Measurements from ENCODE around the gene PHTF2. TPM values are rescaled to one million over a fixed set of nuclear protein-coding genes. Genes with fewer than 3 reads are reported as not detected.

The PHTF2 gene
- total and polyA plus RNA-seq, 2 donors (not counting 3 experiments of a cell fraction or from before 2014, with no cell fraction given) = 13.3 to 21.4 TPM

DNA sequence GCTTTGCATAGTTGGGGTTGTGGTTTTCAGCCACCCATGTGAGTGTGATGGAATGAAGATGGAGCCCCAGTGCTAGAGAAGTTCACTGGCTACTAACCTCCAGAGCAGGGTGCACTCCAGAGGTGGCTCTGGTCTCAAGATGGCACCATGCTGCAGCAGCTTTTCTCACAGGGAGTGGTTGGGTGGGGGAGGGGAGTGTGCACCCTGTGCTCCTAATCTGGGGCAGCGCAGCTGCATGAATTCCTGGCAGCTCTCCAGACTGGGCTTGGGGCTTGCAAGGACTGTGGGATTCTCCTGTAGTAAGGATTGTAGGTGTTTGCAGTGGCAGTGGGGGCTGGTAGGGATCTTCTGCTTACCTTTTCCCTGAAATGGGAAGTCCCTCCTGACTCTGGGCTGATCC lies 23.7 kb downstream of the PHTF2 start:
- CTCF ChIA-PET = no interaction called here
- Histone ChIP-seq H3K36me3 (ENCODE audit: control insufficient read depth in 2 of 2, extremely low read depth in 1 of 2, insufficient read depth in 2 of 2, low read length in 2 of 2) (no peaks in the 10 kb centered on the region), H3K9me3 (replicated peaks; ENCODE audit: control insufficient read depth, insufficient read depth, low read length) (peaks cover 2% of the 10 kb centered on the region), H3K27me3 (ENCODE audit: control insufficient read depth in 2 of 2, insufficient read depth in 2 of 2, low read length in 2 of 2) (no peaks in the 10 kb centered on the region), H2AFZ (ENCODE audit: low read depth, low read length) (no peak overlapping the region), H3K9ac (replicated peaks; ENCODE audit: extremely low read depth, insufficient read depth, low read length) (no peak overlapping the region), H3K4me2 (ENCODE audit: insufficient read depth, low read length) (no peak overlapping the region), H4K20me1 (replicated peaks; ENCODE audit: control insufficient read depth, extremely low read depth, insufficient read depth, low read length) (no peaks in the 10 kb centered on the region), H3K27ac (ENCODE audit: insufficient read depth, low read depth, low read length) (no peak overlapping the region), H3K9me1 (replicated peaks; ENCODE audit: control insufficient read depth, extremely low read depth, insufficient read depth, low read length) (no peaks in the 10 kb centered on the region), H3K79me2 (ENCODE audit: control insufficient read depth, insufficient read depth, low read length) (peaks cover 15% of the 10 kb centered on the region), H3K4me3 (replicated peaks in 1 of 3; ENCODE audit: insufficient read depth in 1 of 3, low read depth in 1 of 3, low read length in 3 of 3) (no peak overlapping the region), H3K4me1 (ENCODE audit: control insufficient read depth, extremely low read depth, insufficient read depth, low read length) (no peaks in the 10 kb centered on the region)
- POLR2A ChIA-PET = no interaction called here
- intact Hi-C loops (cut with micrococcal nuclease) = no loop called here
- dilution Hi-C loops (cut with MboI; ENCODE audit: extremely low pct_ligation_motif_present, low sequenced_read_pairs) = no loop called here
- FAIRE-seq = no peak
- no peak for DNase-seq (ENCODE audit: low read depth, low spot score)
- BruUV-seq (replicated peaks) = no TSS peak
- no peak for TF ChIP-seq FOS (IDR thresholded peaks at IDR 0.05; ENCODE audit: borderline replicate concordance, insufficient read depth, low read length)
- TF ChIP-seq, protein P1, sequence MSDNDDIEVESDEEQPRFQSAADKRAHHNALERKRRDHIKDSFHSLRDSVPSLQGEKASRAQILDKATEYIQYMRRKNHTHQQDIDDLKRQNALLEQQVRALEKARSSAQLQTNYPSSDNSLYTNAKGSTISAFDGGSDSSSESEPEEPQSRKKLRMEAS (IDR thresholded peaks at IDR 0.05; ENCODE audit: insufficient read depth, insufficient read length) = no peak
- TF ChIP-seq CTCF (IDR thresholded peaks at IDR 0.05; ENCODE audit: extremely low read depth in 1 of 2, insufficient read depth in 1 of 2, low read depth in 1 of 2, low read length in 2 of 2) = no peak

GRCh38 chr7:77823787-77824186 lies 25.2 kb downstream of the PHTF2 start:
- H3K27ac ChIP-seq (ENCODE audit: insufficient read depth, low read depth, low read length) = no peak overlapping the region
- TF ChIP-seq GATA2 (IDR thresholded peaks at IDR 0.05; ENCODE audit: insufficient read depth, insufficient read length, low read depth, low read length) = no peak
- POLR2A ChIA-PET = no interaction called here
- H3K4me3 ChIP-seq (replicated peaks in 1 of 3; ENCODE audit: insufficient read depth in 1 of 3, low read depth in 1 of 3, low read length in 3 of 3) = no peak overlapping the region
- intact Hi-C loops (cut with micrococcal nuclease) (no loop called here), dilution Hi-C loops (cut with MboI; ENCODE audit: extremely low pct_ligation_motif_present, low sequenced_read_pairs) (no loop called here)
- no peaks in the 10 kb centered on the region for H3K9me1 ChIP-seq (replicated peaks; ENCODE audit: control insufficient read depth, extremely low read depth, insufficient read depth, low read length)
- CTCF ChIA-PET = interaction anchor here (0.7 to 0.9 kb wide), 2 partner anchors 11 to 68 kb away, joined by 3 to 4 read pairs; no protein-coding TSS in a partner anchor
- H3K4me1 ChIP-seq (ENCODE audit: control insufficient read depth, extremely low read depth, insufficient read depth, low read length) = no peaks in the 10 kb centered on the region
- no peak overlapping the region for H3K4me2 ChIP-seq (ENCODE audit: insufficient read depth, low read length)
- FAIRE-seq = no peak
- H3K27me3 ChIP-seq (ENCODE audit: control insufficient read depth in 2 of 2, insufficient read depth in 2 of 2, low read length in 2 of 2) = no peaks in the 10 kb centered on the region
- H4K20me1 ChIP-seq (replicated peaks; ENCODE audit: control insufficient read depth, extremely low read depth, insufficient read depth, low read length) = no peaks in the 10 kb centered on the region
- H3K79me2 ChIP-seq (ENCODE audit: control insufficient read depth, insufficient read depth, low read length) = peaks cover 15% of the 10 kb centered on the region
- no peak overlapping the region for H2AFZ ChIP-seq (ENCODE audit: low read depth, low read length)
- H3K9ac ChIP-seq (replicated peaks; ENCODE audit: extremely low read depth, insufficient read depth, low read length) = no peak overlapping the region
- DNase-seq (ENCODE audit: low read depth, low spot score) = no peak
- no TSS peak for BruUV-seq (replicated peaks)
- H3K36me3 ChIP-seq (ENCODE audit: control insufficient read depth in 2 of 2, extremely low read depth in 1 of 2, insufficient read depth in 2 of 2, low read length in 2 of 2) = no peaks in the 10 kb centered on the region
- peaks cover 2% of the 10 kb centered on the region for H3K9me3 ChIP-seq (replicated peaks; ENCODE audit: control insufficient read depth, insufficient read depth, low read length)
